Activated CD4-positive, alpha-beta T cell treated with anti-CD3 and anti-CD28 coated beads for 1 hour (primary cell): Measurements from ENCODE around the gene GNLY.
"Not testable (repeated sequence)": the region's sequence is repeated elsewhere in the genome, so short reads cannot be mapped to it uniquely, and the experiment has no call there.

Experiments used
- DNase-seq: peaks from one replicate; pipeline ENCODE4 v3.0.0-alpha.2; 2020

GNLY gene

DNA sequence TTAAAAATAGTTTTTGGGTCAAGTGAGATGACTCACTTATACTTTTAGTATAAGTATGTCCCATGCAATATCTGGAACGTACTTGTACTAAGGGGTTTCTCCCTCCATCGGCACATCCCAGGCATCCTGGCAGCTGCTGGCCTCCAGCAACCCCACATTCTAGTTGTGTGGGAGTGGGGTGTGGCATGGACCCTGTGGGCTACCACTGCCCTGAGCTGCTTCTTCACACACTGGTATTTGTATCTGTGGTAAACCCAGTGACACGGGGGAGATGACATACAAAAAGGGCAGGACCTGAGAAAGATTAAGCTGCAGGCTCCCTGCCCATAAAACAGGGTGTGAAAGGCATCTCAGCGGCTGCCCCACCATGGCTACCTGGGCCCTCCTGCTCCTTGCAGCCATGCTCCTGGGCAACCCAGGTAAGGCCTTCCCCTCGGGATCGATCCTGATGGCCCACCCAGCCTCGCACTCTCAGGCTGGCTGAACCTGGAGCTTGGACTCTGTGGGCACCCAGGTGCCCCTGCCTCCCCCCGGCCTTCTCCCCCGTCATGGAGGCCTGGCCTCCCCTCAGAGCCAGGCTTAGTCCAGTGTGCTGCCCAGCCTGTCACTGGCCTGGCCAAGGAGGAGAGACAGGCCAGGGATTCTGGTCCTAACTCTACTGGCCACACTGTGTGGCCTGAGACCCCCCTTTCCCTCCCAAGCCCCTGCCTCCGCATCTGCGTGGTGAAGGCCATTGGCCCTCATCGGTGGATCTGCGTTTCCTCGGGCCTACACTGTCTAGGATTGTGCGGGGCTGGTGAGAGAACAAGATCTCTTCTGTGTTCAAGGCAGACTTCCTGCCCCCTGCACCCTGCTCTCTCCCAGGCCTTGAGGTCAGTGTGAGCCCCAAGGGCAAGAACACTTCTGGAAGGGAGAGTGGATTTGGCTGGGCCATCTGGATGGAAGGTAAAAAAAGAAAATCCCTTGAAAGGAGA lies at the start of gene GNLY:
GNLY (plus strand) TSS at position 307 of the 974 bp plus-strand sequence; CDS start at position 368, 61 bp downstream.
- DNase-seq, result no peak

DNA sequence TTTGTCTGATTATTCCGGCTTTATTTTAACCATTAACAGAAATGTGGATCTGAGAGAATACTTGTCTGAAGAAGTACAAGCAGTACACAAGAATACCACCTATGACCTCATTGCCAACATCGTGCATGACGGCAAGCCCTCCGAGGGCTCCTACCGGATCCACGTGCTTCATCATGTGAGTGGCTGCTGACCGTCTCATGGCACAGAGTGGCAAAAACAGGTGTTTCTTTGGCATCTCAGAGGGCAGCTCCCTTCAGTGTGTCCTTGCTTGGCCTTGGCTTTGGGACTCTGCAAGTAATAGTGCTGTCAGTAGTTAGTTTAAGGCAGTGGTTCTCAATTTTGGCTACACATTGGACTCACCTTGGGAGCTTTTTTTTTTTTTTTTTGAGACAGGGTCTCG lies 49.2 kb upstream of the GNLY start:
- DNase-seq, result no peak

DNA sequence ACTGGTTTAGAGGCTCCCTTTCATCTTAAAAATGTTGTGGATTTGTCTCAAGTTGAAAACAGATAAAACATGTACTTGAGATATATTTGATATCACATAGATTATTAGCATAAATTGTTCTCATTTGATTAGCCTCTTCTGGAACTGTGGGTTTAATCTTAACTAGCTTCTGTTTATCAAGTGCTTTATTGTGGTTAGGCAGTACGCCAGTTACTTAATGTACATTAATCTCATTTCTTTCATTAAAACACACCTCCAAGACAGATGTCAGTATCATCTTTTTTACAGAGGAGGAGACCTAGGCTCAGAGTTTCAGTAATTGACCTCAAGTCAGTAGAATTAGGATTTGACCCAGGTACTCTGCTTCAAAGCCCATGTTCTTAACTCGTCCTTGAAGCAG lies 48.0 kb upstream of the GNLY start:
- no peak for DNase-seq

DNA sequence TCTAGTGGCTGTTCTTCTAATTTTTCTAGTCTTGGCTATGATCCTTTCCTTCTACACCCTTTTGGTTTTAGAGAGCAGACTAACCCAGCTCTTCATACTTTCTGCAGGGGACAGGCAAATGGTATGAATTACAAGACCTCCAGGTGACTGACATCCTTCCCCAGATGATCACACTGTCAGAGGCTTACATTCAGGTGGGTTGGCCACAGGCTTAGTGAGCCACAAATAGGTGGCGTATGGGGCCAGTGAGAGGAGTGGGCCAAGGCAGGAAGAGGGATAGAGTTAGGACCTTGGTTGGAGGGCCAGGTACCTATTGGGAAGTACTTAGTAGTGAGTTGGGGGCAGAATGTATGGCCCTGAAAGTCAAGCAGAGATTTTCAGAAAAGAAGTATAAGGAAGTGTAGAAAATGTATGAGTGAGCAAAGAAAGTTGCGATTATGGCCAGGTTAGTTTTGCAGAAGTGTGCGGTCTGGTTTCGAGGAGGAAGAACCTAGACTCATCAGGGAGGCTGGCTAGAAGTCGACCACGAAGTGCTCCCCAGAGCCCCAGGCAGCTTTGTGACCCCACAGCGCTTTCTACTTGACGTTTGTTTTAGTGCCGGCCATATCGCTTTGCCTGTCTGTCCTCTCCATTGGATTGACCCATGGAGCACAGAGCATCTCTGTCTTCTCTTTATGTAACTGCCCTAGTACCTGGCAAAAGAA lies 46.2 kb upstream of the GNLY start:
- no peak for DNase-seq

DNA sequence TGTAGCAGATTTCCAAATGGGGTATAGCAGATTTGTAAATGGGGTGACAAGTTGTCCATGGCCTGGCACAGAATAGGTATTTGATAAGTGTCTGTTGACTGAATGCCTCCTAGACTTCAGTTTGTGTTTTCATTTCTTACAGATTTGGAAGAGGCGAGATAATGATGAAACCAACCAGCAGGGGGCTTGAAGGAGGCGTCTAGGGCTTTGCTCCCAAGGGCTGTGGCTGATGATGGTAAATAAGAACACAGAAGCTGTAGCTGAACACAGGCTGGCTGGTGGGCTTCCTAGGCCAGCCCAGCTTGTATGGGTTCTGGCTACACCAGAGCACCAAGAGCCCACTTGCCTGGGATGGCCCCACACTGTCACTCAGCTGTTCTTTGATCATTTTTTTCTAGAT lies 45.5 kb upstream of the GNLY start:
- DNase-seq, result no peak

DNA sequence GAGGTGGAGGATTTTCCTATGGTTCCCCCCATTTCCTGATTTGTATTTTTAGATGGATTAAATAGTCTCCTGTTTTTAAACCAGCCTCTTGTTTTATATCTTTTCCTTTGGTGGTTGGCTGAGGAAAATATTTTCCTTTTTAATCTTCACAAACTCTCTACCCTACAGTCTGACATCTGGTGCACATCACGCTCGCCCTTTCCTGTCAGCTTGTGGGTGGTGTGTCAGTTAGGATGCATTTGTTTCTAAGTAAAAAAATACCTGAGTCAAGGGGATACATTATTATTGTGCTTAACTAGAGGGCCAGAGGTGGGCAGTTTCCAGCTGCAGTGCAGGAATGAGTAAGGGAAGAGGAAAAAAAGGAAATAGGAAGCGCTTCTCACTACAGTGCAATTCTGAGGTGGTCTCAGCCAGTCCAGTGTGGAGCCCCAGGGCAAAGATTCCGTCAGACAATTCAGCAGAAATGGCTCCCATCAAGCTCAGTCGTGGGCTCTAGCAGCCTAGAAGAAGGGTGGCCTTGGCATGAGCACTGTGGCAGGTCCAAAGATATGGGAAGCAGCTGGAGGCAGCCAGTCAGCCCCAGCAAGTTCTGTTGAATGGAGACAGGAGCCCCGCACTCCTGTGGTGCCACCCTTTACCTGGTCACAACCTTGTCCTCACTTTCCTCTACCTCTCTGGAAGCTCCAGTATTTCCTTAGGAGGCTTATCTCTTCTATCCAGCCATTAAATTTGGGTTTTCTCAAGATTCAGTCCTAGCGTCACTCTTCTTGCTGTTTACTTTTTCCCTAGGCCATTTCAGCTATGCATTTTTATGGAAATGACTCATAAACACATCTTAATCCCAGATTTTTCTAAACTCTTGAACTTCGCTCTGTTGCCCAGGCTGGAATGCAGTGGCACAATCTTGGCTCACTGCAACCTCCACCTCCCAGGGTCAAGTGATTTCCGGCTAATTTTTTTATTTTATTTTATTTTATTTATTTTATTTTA lies 44.7 kb upstream of the GNLY start:
- DNase-seq, result no peak

DNA sequence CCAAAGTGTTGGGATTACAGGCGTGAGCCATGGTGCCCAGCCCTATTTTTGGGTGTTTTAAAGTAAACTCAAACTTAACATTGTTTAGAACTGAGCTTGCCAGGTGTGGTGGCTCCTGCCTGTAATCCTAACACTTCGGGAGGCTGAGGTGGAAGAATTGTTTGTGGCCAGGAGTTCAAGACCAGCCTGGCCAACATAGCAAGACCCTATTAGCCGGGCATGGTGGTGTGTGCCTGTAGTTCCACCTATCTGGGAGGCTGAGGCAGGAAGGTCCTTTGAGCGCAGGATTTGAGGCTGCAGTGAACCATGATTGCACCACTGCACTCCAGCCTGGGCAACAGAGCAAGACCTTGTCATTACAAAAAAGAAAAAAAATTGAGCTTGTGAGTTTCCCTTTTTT lies 43.7 kb upstream of the GNLY start:
- DNase-seq, result no peak

DNA sequence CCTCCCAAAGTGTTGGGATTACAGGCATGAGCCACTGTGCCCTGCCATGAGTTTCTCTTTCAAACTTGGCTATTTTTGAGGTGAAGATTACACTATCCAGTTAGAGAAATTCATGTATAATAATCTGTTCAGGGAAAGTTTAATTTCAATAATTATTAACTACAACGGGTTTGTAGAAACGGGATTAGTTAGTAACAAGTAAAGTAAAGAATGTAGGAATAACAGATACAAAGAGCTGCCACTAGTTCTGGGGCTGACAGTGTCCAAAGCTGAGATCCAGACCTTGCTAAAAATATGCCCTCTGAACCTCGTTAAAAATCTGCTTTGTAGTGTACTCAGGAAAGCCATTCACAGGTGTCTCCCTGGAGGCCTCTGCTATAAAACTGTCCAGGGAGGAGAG lies 43.1 kb upstream of the GNLY start:
- DNase-seq, result no peak

DNA sequence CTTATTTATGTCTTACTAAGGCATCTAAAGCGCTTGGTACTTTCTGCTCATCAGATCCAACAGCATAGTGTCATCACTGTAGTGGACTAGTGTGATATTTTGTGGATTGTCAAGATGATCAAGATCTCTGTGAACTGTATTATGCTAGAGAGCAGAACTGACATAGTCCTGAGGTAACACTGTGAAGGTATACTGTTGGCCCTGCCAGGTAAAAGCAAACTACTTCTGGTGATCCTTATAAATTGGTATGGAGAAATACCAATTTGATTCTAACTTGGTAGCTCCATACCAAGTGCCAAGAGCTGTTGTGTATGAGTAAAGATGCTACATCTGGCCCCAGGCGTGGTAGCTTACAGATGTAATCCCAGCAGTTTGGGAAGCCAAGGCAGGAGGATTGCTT lies 42.1 kb upstream of the GNLY start:
- no peak for DNase-seq

DNA sequence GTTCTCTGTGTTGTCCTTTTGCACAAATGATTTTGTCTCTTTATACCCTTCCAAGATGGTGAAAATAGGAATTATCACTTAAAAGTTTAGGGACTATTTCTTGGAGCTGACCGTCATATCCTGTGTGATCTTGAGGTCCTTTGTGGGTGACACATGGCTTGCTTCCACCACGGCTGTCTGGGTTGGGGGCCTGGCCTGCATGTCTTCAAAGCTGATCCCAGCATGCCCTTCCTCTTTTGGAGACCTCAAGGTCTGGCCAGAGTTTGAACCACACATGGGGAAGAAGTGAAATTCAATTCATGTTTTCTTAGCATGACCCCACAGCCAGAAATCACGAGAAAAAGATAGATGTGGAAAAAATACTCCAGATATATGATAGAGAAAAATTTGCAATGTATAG lies 40.2 kb upstream of the GNLY start:
- DNase-seq, result no peak

DNA sequence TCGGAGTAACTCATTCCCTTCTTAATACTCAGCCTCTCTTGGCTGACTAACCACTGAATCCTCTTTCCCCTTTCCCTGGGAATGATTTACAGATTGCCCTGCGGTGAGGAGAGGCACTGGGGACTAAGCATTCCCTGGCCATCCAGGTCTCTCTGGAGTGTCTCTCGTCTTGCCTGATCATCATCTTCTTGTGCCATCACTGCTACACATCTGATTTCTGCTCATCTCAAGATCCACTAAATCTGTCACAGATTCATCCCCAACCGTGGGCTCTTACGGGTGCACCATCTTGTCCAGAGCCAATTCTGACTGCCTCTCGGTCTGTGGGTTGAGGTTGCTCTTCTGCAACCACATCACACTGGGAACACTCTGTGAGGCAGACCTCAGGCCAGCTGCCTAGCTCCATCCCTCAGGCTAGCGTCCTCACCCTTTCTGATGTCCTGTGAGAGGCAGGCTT lies 38.2 kb upstream of the GNLY start:
- DNase-seq, result no peak

DNA sequence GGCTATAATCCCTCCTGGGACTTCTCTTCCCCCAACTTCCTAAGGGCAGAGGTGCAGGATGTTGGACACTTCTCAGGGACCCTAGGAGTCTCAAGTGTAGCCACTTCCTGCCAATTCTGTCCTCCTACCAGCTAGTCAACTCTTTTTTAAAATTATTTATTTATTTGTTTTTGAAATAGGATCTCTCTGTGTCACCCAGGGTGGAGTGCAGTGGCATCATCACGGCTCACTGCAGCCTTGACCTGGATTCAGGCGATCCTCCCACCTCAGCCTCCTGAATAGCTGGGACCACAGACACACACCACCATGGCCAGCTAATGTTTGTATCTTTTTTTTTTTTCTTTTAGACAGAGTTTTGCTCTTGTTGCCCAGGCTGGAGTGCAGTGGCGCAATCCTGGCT lies 37.7 kb upstream of the GNLY start:
- DNase-seq, result no peak

DNA sequence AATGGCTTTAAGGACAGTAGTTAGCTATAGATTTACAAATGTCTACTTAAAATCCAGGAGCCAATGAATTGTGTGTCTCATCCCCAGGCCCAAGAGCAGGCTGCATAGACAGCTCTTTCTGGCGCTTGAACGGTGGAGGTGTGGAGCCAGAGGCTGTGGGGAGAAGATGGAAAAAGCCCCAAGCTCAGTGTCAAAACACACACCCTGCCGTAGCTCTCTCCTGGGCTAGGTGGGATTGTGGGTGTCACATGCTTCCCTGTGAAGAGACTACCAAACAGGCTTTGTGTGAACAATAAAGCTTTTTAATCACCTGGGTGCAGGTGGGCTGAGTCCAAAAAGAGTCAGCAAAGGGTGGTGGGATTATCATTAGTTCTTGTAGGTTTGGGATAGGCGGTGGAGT lies 36.8 kb upstream of the GNLY start:
- DNase-seq, result not testable (repeated sequence)

DNA sequence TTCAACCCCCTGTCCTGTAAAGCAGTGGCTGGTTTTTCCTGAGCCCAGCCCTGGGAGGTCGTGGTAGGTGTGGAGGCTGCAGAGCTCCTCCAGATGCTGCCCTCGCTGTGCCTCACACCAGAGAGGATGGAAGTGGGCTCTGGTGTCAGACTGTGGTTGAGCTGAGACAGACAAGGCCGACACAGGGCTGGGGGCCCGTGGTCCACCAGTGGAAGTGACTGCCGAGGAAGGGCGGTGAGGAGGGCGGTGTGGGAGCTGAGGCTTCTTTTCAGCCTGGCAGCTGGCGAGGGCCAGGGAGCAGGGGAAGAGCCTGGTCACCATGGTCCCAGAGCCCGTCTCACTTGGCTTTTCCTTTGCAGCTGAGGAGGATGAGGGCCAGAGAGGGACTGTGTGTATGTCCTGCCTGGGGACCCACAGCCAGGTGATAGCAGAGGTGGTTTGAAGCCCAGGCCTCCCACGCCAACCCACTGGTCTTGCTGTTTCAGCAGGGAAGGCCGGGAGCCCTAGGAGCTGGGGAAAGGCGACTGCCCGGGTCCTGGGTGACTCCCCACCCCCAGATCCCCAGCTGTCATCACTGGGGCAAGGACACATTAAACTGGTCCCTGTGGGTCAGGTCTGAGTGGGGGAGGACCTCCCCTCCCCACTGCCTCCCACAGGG lies 34.7 kb upstream of the GNLY start:
- no peak for DNase-seq

DNA sequence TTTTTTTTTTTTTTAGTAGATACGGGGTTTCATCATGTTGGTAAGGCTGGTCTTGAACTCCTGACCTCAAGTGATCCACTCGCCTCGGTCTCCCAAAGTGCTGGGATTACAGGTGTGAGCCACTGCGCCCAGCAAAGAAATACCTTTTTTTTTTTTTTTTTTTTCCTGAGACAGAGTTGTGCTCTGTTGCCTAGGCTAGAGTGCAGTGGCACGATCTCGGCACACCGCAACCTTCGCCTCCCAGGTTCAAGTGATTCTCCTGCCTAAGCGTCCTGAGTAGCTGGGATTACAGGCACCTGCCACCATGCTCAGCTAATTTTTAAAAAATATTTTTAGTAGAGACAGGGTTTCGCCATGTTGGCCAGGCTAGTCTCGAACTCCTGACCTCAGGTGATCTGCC lies 33.9 kb upstream of the GNLY start:
- not testable (repeated sequence) for DNase-seq

DNA sequence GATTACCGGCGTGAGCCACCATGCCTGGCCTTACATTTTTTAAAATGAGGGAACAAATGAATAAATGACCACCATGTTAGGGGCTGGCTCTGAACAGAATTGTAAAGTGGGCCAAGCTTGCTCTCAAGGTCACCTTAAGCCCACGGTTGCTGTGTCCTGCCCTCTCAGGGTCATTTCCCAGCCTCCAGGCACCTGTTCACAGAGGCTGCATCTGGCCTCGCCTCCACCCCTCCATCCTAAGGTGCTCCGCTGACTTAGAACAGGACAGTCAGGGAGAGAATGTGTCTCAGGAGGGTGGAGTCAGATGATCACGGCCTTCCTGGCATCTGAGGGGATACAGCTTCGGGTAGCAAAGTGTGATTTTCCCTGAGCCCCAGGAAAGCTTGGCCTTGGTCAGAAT lies 33.4 kb upstream of the GNLY start:
- DNase-seq, result no peak

DNA sequence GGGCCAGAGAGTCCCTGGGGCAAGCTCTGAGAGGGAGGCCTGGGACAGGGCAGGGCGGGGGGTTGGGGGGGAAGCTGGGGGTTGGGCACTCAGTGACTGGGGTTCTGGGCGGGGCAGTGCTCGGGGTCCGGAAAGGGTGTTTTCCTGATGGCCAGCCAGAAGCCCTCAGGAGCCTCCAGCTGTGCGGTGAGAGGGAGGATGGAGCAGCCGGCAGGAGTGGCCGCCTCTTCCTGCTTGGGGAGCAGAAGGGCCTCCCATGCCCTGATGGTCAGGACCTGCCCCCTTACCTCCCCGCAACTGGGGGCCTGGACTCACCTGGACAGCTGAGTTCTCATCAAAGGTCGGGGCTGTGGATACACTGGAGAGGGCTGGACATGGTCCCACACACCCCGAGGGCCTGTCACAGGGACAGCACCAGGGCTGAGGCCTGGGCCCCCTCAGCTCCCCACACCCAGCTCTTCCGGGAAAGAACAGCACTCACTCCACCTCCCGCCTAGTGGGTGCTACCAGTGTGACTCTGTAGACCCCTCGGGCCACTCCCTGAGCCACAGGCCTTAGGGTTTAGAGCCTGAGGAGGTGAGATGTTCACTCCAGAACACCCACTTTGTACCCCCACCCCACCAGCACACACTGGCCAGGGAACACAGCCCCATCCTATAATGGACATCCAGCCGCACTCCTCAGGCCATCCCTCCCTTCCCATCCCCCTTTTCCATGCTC lies 32.9 kb upstream of the GNLY start:
- no peak for DNase-seq

DNA sequence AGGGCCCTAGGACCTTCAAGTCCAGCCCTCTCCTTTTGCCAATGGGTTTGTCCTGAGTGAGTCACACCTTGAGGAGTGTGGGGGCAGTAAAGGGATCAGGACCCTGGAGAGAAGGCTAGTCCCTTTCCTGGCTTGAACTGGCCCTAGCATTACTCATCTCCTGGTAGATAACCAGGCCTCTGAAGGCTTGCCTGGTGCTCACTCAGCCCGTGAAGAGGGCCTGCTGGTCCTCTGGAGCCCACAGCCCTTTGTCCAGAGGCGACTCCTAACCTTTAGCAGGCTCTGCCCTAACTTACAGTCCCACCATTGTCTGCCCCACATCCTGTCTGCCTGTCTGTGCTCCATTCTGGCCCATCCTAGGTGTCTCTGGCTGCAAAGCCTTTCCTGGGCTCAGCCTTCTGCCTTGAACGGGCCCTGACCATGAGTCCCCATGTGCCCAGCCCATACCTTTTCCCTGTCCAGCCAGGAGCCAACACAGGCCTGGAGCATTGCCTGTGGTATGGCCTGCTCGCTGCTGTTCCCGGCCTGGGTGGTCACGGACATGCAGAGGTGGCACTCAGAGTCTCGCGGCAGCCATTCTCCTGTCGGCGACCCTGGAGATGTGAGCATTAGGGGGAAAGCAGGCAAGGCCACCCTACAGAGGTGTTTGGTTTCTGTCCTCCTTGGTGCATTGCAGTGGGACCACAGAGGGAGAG lies 31.1 kb upstream of the GNLY start:
- DNase-seq, result no peak

DNA sequence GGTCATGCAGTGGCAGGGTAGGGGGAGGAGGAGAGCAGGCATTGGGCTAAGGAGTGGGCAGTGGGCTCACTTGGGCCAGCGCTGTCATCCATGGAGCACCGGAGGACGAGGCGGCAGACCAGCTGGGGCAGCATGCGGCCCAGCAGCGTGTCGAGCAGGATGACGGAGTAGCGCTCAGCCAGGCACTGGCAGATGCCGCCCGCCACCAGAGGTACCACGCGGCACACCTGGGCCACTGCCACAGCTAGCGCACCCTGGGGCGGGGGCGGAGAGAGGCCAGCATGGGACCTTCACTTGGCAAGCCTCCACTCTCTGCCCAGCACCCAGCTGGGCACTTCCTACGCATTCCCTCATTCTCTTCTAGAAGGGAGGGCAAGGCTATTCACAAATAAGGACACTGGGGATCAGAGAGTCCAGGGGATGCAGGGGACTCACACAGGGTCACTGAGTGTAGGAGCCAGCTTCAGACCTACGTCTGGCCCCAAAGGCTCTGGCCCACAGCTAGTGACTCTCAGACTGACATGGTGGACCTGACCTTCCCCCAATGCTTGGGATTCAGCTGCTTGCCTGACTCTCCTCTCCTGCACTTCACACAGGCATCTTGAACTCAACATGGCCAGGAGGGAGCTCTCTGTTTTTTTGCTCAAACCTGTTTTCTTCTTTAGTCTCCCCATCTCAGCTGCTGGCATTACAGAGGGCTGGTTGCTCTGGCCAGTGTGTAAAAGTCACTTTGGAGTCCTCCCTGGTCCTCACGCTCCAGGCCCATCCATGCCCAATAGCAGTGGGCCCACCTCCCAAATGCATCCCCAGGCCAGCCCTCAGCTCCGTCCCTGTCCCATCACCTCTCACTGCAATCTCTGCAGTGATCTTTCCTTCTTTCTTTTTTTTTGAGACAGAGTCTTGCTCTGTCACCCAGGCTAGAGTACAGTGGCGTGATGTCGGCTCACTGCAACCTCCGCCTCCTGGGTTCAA lies 30.3 kb upstream of the GNLY start:
- DNase-seq, result no peak
